Naive thymus-derived CD4-positive, alpha-beta T cell (primary cell): ENCODE measurements around the gene USP25. TPM values are rescaled to one million over a fixed set of nuclear protein-coding genes. Genes with fewer than 3 reads are reported as not detected.

ENCODE experiments used
- ATAC-seq: fragments of 150-1000 bp; cut with Tn5 transposase; 2 replicates; pipeline ENCODE4 v1.10.0; 2021; ENCODE audit warnings: mild to moderate bottlenecking, moderate library complexity
- CTCF ChIA-PET: fragments of 350-600 bp; sonication (Branson Sonifier 250); formaldehyde crosslinking; loops from one replicate; lab custom pipeline; 2021; ENCODE audit warnings: antibody characterized with exemption; lab: Charles Lee
- POLR2A ChIA-PET: fragments of 350-600 bp; sonication (Branson Sonifier 250); formaldehyde crosslinking; loops from one replicate; lab custom pipeline; 2021; ENCODE audit warnings: antibody characterized with exemption, inconsistent platforms; lab: Charles Lee
- DNase-seq, 9 donors: peaks; one replicate each; pipeline versions ENCODE4 v3.0.0 to v3.0.0-alpha.2; 2020 to 2022; ENCODE audit warnings: mixed read lengths in 1 of 9
- H3K27ac ChIP-seq: one replicate; pipeline ENCODE4 v1.7.0; 2013; ENCODE audit warnings: mild to moderate bottlenecking, low read depth, low read length, moderate library complexity
- H3K27me3 ChIP-seq, 2 donors: one replicate each; pipeline ENCODE4 v1.7.0; 2013; ENCODE audit warnings: low read length in 2 of 2, mild to moderate bottlenecking in 2 of 2, moderate library complexity in 2 of 2; ENCODE audit not compliant: control insufficient read depth in 2 of 2, insufficient read depth in 2 of 2
- H3K36me3 ChIP-seq, 3 experiments: 1 replicate in 2 of 3; 2 replicates in 1 of 3; pipeline ENCODE4 v1.7.0; 2013; ENCODE audit warnings: low read length in 3 of 3, mild to moderate bottlenecking in 3 of 3, moderate library complexity in 1 of 3; ENCODE audit not compliant: insufficient read depth in 3 of 3, control insufficient read depth in 2 of 3
- H3K4me1 ChIP-seq, 2 donors: one replicate each; pipeline ENCODE4 v1.7.0; 2013; ENCODE audit warnings: low read length in 2 of 2, mild to moderate bottlenecking in 2 of 2, moderate library complexity in 1 of 2; ENCODE audit not compliant: control insufficient read depth in 2 of 2, insufficient read depth in 2 of 2
- H3K4me3 ChIP-seq: 2 replicates; pipeline ENCODE4 v1.7.0; 2013; ENCODE audit warnings: mild to moderate bottlenecking, low read length
- H3K9me3 ChIP-seq, 3 experiments: 1 replicate in 2 of 3; 2 replicates in 1 of 3; pipeline ENCODE4 v1.7.0; 2013; ENCODE audit warnings: low read length in 3 of 3; ENCODE audit not compliant: control insufficient read depth in 2 of 3
- H3K27ac Mint-ChIP-seq, 9 donors: one replicate each; pipeline ENCODE4 v1.8.0; 2020 to 2022; ENCODE audit warnings: mixed read lengths in 9 of 9, mild to moderate bottlenecking in 8 of 9, moderate library complexity in 5 of 9, inconsistent platforms in 2 of 9
- H3K27me3 Mint-ChIP-seq, 5 donors: one replicate each; pipeline ENCODE4 v1.8.0; 2021 to 2022; ENCODE audit warnings: mixed read lengths in 5 of 5, mild to moderate bottlenecking in 1 of 5
- H3K36me3 Mint-ChIP-seq, 5 donors: one replicate each; pipeline ENCODE4 v1.8.0; 2020 to 2022; ENCODE audit warnings: mixed read lengths in 5 of 5, mild to moderate bottlenecking in 3 of 5, inconsistent platforms in 1 of 5
- H3K4me1 Mint-ChIP-seq, 7 donors: one replicate each; pipeline ENCODE4 v1.8.0; 2020 to 2022; ENCODE audit warnings: mixed read lengths in 7 of 7, mild to moderate bottlenecking in 3 of 7, inconsistent platforms in 1 of 7
- H3K4me3 Mint-ChIP-seq, 10 donors: one replicate each; pipeline ENCODE4 v1.8.0; 2020 to 2022; ENCODE audit warnings: mild to moderate bottlenecking in 10 of 10, mixed read lengths in 10 of 10, moderate library complexity in 6 of 10, inconsistent platforms in 2 of 10
- H3K9me3 Mint-ChIP-seq, 11 donors: one replicate each; pipeline ENCODE4 v1.8.0; 2020 to 2022; ENCODE audit warnings: mixed read lengths in 11 of 11, mild to moderate bottlenecking in 4 of 11, inconsistent platforms in 1 of 11, moderate library complexity in 1 of 11
- intact Hi-C, 2 donors: fragments of 100-400 bp; cut with micrococcal nuclease; formaldehyde crosslinking; loops; one replicate each; pipeline ENCODE4 v1.15.1; 2023
- polyA plus RNA-seq, 2 donors: library from polyadenylated mRNA; unstranded; fragments of 300-500 nt; fragmentation: Illumina TruSeq; gene quantifications; one replicate each; pipeline ENCODE4 v1.2.3, GENCODE V29; 2021
- total RNA-seq, 6 experiments: library from RNA in 5 of 6; stranded (reverse) in 5 of 6; gene quantifications; 1 replicate in 5 of 6; 2 replicates in 1 of 6; pipeline ENCODE4 v1.2.3 and lab custom pipeline; 2021 to 2026

The USP25 gene
- total and polyA plus RNA-seq, 7 experiments from 2014 or later = 9.6 to 67.4 (median 52.0) TPM

DNA sequence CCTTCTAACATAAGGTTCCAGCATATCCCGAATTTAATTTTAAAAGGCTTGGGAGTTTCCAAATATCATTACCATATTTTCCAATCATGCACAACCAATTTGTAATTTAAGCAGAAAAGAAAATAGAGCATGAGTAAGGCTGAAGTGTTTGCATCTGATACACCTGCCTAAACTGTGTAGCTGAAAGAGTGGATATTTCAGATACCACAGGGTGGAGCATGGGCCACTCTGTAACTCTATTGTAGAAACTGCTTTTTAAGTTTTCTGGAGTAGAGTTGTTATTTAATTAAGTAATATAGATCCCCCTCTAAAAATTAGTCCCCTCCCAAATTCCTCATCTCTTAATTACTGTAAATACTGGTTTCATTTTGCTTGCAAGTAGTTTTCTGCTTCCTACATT, 199.8 kb downstream of the USP25 start:
- no peak overlapping the region for H3K27ac ChIP-seq
- DNase-seq (no peak), ATAC-seq (no peak)
- H3K9me3 ChIP-seq = no peaks in the 10 kb centered on the region
- no peaks in the 10 kb centered on the region for H3K27me3 ChIP-seq
- Mint-ChIP-seq H3K4me1 (no peaks in the 10 kb centered on the region), H3K27ac (no peak overlapping the region), H3K36me3 (no peaks in the 10 kb centered on the region), H3K9me3 (peaks cover 0 to 9% (median 1%) of the 10 kb centered on the region in 11 donors), H3K27me3 (peaks cover 0 to 16% (median 7%) of the 10 kb centered on the region in 5 donors), H3K4me3 (no peak overlapping the region)
- ChIA-PET CTCF (no interaction called here), POLR2A (no interaction called here)
- H3K4me1 ChIP-seq = no peaks in the 10 kb centered on the region
- H3K4me3 ChIP-seq = no peak overlapping the region
- intact Hi-C loops = no loop called here
- no peaks in the 10 kb centered on the region for H3K36me3 ChIP-seq
